ENCODE measurements around the gene TMEM145. TPM values are rescaled to one million over a fixed set of nuclear protein-coding genes. Genes with fewer than 3 reads are reported as not detected.

TMEM145 gene
- polyA plus RNA-seq, 1 donor (not counting 4 experiments of a cell fraction or from before 2014, with no cell fraction given): not detected

DNA sequence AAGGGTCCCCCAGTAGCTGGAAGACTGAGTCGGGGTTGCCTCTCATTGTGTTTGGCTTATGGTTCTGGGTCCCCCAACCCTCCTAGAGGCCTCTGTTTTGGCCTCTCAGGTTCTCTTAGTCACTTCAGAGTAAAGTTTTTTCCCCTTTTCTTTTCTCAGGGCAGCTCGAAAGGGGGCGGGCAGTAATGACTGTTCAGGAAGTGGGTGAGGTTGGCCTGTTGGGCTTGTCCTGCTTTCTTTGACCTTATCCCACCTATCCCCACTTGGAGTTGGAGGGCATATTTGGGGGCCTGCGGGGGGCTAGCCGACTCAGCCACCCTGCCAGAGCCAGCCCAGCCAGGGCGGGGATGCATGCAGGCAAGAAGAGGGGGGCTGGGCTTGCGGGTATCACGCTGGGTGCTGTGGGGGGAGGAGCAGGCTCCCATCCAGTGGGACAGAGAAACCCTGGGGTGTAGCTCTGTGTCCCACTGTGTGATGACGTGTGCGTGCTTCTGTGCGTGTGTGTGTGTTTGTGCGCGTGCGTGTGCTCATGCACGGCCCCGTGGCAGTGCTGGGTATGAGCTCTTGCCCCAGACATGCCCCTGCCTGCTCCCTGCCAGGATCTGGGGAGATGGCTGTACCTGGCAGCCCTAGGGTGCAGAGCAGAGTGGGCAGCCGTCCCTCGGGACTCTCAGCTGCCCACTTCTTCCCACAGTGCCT, 42.6 kb upstream of the TMEM145 start:
- Histone ChIP-seq H3K79me2 (ENCODE audit: control insufficient read depth, insufficient read depth, low read length) (peaks cover 52% of the 10 kb centered on the region), H3K27me3 (ENCODE audit: control insufficient read depth, extremely low read depth, insufficient read depth, low read length) (no peaks in the 10 kb centered on the region), H3K9me3 (ENCODE audit: control insufficient read depth, low read depth, low read length) (no peaks in the 10 kb centered on the region), H3K4me3 (ENCODE audit: control insufficient read depth in 2 of 3, extremely low read depth in 1 of 3, insufficient read depth in 2 of 3, low read depth in 1 of 3, low read length in 3 of 3) (peak overlapping the region; percentile 59 to 90 (median 86)), H3K4me1 (ENCODE audit: control insufficient read depth, extremely low read depth, insufficient read depth, low read length) (peaks cover 31% of the 10 kb centered on the region), H3K27ac (ENCODE audit: control insufficient read depth, insufficient read depth, low read length) (peak overlapping the region; percentile 95), H2AFZ (ENCODE audit: control insufficient read depth, low read length) (no peak overlapping the region), H3K4me2 (ENCODE audit: control insufficient read depth, extremely low read depth, insufficient read depth, low read depth, low read length) (peak overlapping the region; percentile 97), H3K9ac (ENCODE audit: control insufficient read depth, extremely low read depth, insufficient read depth, low read length) (peak overlapping the region; percentile 99), H3K36me3 (ENCODE audit: control insufficient read depth in 2 of 2, extremely low read depth in 1 of 2, insufficient read depth in 2 of 2, low read length in 2 of 2) (peaks cover 19 to 22% of the 10 kb centered on the region in 2 experiments), H3K9me1 (ENCODE audit: control insufficient read depth, extremely low read depth, insufficient read depth, low read length) (no peaks in the 10 kb centered on the region), H4K20me1 (ENCODE audit: control insufficient read depth, extremely low read depth, insufficient read depth, low read length) (no peaks in the 10 kb centered on the region)
- TF ChIP-seq, protein P1, sequence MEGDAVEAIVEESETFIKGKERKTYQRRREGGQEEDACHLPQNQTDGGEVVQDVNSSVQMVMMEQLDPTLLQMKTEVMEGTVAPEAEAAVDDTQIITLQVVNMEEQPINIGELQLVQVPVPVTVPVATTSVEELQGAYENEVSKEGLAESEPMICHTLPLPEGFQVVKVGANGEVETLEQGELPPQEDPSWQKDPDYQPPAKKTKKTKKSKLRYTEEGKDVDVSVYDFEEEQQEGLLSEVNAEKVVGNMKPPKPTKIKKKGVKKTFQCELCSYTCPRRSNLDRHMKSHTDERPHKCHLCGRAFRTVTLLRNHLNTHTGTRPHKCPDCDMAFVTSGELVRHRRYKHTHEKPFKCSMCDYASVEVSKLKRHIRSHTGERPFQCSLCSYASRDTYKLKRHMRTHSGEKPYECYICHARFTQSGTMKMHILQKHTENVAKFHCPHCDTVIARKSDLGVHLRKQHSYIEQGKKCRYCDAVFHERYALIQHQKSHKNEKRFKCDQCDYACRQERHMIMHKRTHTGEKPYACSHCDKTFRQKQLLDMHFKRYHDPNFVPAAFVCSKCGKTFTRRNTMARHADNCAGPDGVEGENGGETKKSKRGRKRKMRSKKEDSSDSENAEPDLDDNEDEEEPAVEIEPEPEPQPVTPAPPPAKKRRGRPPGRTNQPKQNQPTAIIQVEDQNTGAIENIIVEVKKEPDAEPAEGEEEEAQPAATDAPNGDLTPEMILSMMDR (optimal IDR thresholded peaks at IDR 0.05 in 1 of 3, IDR thresholded peaks at IDR 0.05 in 1 of 3, conservative IDR thresholded peaks at IDR 0.05 in 1 of 3; ENCODE audit: extremely low read depth in 1 of 3, insufficient read depth in 2 of 3, low read length in 3 of 3): no peak
- TF ChIP-seq EZH2 (IDR thresholded peaks at IDR 0.05; ENCODE audit: low read length): no peak
- FAIRE-seq: peak; percentile 99
- dilution Hi-C loops (cut with MboI; ENCODE audit: extremely low pct_ligation_motif_present, low sequenced_read_pairs): no loop called here
- DNase-seq (ENCODE audit: low read depth, low spot score): peak; percentile 83

GRCh38 chr19:42271045-42271419, 42.1 kb upstream of the TMEM145 start:
- no peak overlapping the region for H2AFZ ChIP-seq (ENCODE audit: control insufficient read depth, low read length)
- peaks cover 34% of the 10 kb centered on the region for H3K4me1 ChIP-seq (ENCODE audit: control insufficient read depth, extremely low read depth, insufficient read depth, low read length)
- no peaks in the 10 kb centered on the region for H3K27me3 ChIP-seq (ENCODE audit: control insufficient read depth, extremely low read depth, insufficient read depth, low read length)
- DNase-seq (ENCODE audit: low read depth, low spot score) (no peak), FAIRE-seq (no peak)
- H3K9me1 ChIP-seq (ENCODE audit: control insufficient read depth, extremely low read depth, insufficient read depth, low read length): peaks cover under 1% of the 10 kb centered on the region
- dilution Hi-C loops (cut with MboI; ENCODE audit: extremely low pct_ligation_motif_present, low sequenced_read_pairs): no loop called here
- H4K20me1 ChIP-seq (ENCODE audit: control insufficient read depth, extremely low read depth, insufficient read depth, low read length): no peaks in the 10 kb centered on the region
- peak overlapping the region in 2 of 3 experiments; percentile 6 to 59 for H3K4me3 ChIP-seq (ENCODE audit: control insufficient read depth in 2 of 3, extremely low read depth in 1 of 3, insufficient read depth in 2 of 3, low read depth in 1 of 3, low read length in 3 of 3)
- peak overlapping the region; percentile 72 for H3K27ac ChIP-seq (ENCODE audit: control insufficient read depth, insufficient read depth, low read length)
- H3K9ac ChIP-seq (ENCODE audit: control insufficient read depth, extremely low read depth, insufficient read depth, low read length): peak overlapping the region; percentile 56
- H3K9me3 ChIP-seq (ENCODE audit: control insufficient read depth, low read depth, low read length): no peaks in the 10 kb centered on the region
- H3K4me2 ChIP-seq (ENCODE audit: control insufficient read depth, extremely low read depth, insufficient read depth, low read depth, low read length): peak overlapping the region; percentile 97
- H3K36me3 ChIP-seq (ENCODE audit: control insufficient read depth in 2 of 2, extremely low read depth in 1 of 2, insufficient read depth in 2 of 2, low read length in 2 of 2): peaks cover 19 to 23% of the 10 kb centered on the region in 2 experiments
- TF ChIP-seq, protein P1 (optimal IDR thresholded peaks at IDR 0.05 in 1 of 3, IDR thresholded peaks at IDR 0.05 in 1 of 3, conservative IDR thresholded peaks at IDR 0.05 in 1 of 3; ENCODE audit: extremely low read depth in 1 of 3, insufficient read depth in 2 of 3, low read length in 3 of 3): no peak
- no peak for TF ChIP-seq EZH2 (IDR thresholded peaks at IDR 0.05; ENCODE audit: low read length)
- H3K79me2 ChIP-seq (ENCODE audit: control insufficient read depth, insufficient read depth, low read length): peaks cover 55% of the 10 kb centered on the region

Measured in keratinocyte (primary cell).